Kidney (tissue), 14 donors: Measurements from ENCODE around the gene CAMTA1. TPM values are rescaled to one million over a fixed set of nuclear protein-coding genes. Genes with fewer than 3 reads are reported as not detected.
A peak's percentile ranks its signal among the peaks of the same experiment; 100 is the strongest.

Experiments
- DNase-seq, 5 donors: peaks; one replicate each; pipeline ENCODE4 v3.0.0-alpha.2; 2013 to 2020
- FAIRE-seq: peaks from 2 replicates; lab custom pipeline; 2012; peaks lifted over from hg19 to GRCh38; lab: Jason Lieb, UNC
- H3K27ac ChIP-seq, 2 donors: one replicate each; pipeline ENCODE4 v1.7.0; 2013; ENCODE audit warnings: low read depth in 2 of 2, low read length in 2 of 2, inconsistent platforms in 1 of 2
- H3K27me3 ChIP-seq: one replicate; pipeline ENCODE4 v1.7.1; 2013; ENCODE audit warnings: low read length, inconsistent platforms; ENCODE audit not compliant: control insufficient read depth, insufficient read depth
- H3K36me3 ChIP-seq, 3 donors: one replicate each; pipeline versions ENCODE4 v1.7.0 to v1.7.1; 2013; ENCODE audit warnings: low read length in 3 of 3, control low read depth in 1 of 3, inconsistent platforms in 1 of 3; ENCODE audit not compliant: insufficient read depth in 3 of 3, control insufficient read depth in 2 of 3
- H3K4me1 ChIP-seq, 3 donors: one replicate each; pipeline versions ENCODE4 v1.7.0 to v1.7.1; 2013; ENCODE audit warnings: low read length in 3 of 3, inconsistent platforms in 1 of 3, low read depth in 1 of 3; ENCODE audit not compliant: control insufficient read depth in 2 of 3, insufficient read depth in 2 of 3
- H3K4me3 ChIP-seq, 3 donors: one replicate each; pipeline versions ENCODE4 v1.7.0 to v1.8.1; 2013; ENCODE audit warnings: low read length in 3 of 3, control low read depth in 1 of 3, inconsistent platforms in 1 of 3
- H3K9ac ChIP-seq, 3 donors: one replicate each; pipeline versions ENCODE4 v1.7.0 to v1.7.1; 2013; ENCODE audit warnings: low read length in 3 of 3, control low read depth in 1 of 3, inconsistent platforms in 1 of 3
- H3K9me3 ChIP-seq, 3 donors: one replicate each; pipeline versions ENCODE4 v1.7.0 to v1.7.1; 2013; ENCODE audit warnings: low read length in 3 of 3, control low read depth in 1 of 3, inconsistent platforms in 1 of 3; ENCODE audit not compliant: control insufficient read depth in 2 of 3, insufficient read depth in 1 of 3
- CTCF ChIP-seq: IDR thresholded peaks from 3 replicates; pipeline ENCODE4 v1.5.1; 2012; ENCODE audit warnings: mild to moderate bottlenecking, moderate library complexity, borderline replicate concordance; ENCODE audit not compliant: insufficient read depth; ENCODE audit errors: extremely low read depth
- intact Hi-C: fragments of 100-400 bp; cut with DNase I; formaldehyde crosslinking; loops from one replicate; pipeline ENCODE4 v1.11.1; 2022
- polyA plus RNA-seq: library from polyadenylated mRNA; stranded (reverse); fragments of 350-450 nt; fragmentation: Illumina TruSeq; extraction: RNeasy Lipid Tissue Mini Kit (QIAGEN cat#74804); gene quantifications from one replicate; pipeline ENCODE4 v1.2.3, GENCODE V29; 2014; ENCODE audit warnings: low read depth, low replicate concordance; ENCODE audit not compliant: insufficient read depth
- total RNA-seq: library from RNA; stranded (reverse); fragmentation: NEBNext Ultra II Directional; extraction: Animal tissue kit (Norgen Biotek cat#: 25700); gene quantifications from one replicate; pipeline ENCODE4 v1.2.1, GENCODE V29; 2021
- donor health status: control.
- donor health status: control.
- donor health status: control.
- donor health status: control.
- donor health status: control.
- donor health status: DM: yes; HTN: yes; CAD: no.
- donor health status: Normal renal cell carcinoma (clear cell type).

The CAMTA1 gene
- total and polyA plus RNA-seq, 2 donors from 2014 or later, result 79.0 to 170 TPM

DNA sequence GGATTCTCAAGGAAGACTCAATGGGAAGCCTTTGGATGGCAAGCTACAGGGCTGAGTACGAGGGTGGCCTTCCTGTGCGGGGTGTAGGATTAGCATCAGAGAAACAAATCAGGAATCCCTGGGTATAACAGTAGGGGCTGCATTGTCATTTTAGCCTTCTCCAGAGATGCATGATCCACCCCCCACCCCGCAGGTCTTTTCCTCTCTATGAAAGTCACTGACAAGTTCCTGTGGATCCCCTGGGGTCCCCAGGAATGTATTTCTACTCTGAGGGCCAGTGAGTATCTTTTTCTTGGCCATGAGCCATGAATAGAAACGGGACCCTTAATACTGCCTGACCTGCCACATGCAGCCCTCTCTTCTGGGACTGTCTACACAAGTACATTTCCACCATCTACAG, 512.9 kb downstream of the CAMTA1 start:
- Histone ChIP-seq H3K27ac (no peak overlapping the region), H3K9ac (no peak overlapping the region), H3K36me3 (no peaks in the 10 kb centered on the region), H3K4me1 (peaks cover 0 to 5% (median 0%) of the 10 kb centered on the region in 3 donors), H3K4me3 (no peak overlapping the region), H3K9me3 (peaks cover 0 to 8% (median 0%) of the 10 kb centered on the region in 3 donors), H3K27me3 (no peaks in the 10 kb centered on the region)
- DNase-seq, result no peak
- intact Hi-C loops, result no loop called here
- FAIRE-seq, result no peak
- no peak for TF ChIP-seq CTCF

GRCh38 chr1:7298749-7299151, 513.5 kb downstream of the CAMTA1 start:
- Histone ChIP-seq H3K4me3 (no peak overlapping the region), H3K9ac (no peak overlapping the region), H3K27me3 (no peaks in the 10 kb centered on the region), H3K27ac (no peak overlapping the region), H3K36me3 (no peaks in the 10 kb centered on the region), H3K9me3 (peaks cover 0 to 8% (median 0%) of the 10 kb centered on the region in 3 donors), H3K4me1 (peaks cover 0 to 5% (median 0%) of the 10 kb centered on the region in 3 donors)
- intact Hi-C loops, result no loop called here
- TF ChIP-seq CTCF, result no peak
- no peak for FAIRE-seq
- no peak for DNase-seq

GRCh38 chr1:7299329-7299799, 514.1 kb downstream of the CAMTA1 start:
- DNase-seq, result peak in 3 of 5 donors; percentile 49 to 80 (median 78)

More at GRCh38 chr1:7299329-7299799, 514.1 kb downstream of the CAMTA1 start:
- peaks cover 0 to 8% (median 0%) of the 10 kb centered on the region in 3 donors for H3K9me3 ChIP-seq
- FAIRE-seq, result no peak
- peaks cover 0 to 5% (median 0%) of the 10 kb centered on the region in 3 donors for H3K4me1 ChIP-seq
- no peak overlapping the region for H3K9ac ChIP-seq
- H3K4me3 ChIP-seq, result no peak overlapping the region
- no peaks in the 10 kb centered on the region for H3K27me3 ChIP-seq
- no peak for TF ChIP-seq CTCF
- no peaks in the 10 kb centered on the region for H3K36me3 ChIP-seq
- H3K27ac ChIP-seq, result no peak overlapping the region
- intact Hi-C loops, result no loop called here
